WI38 (cell line): ENCODE results near the gene NFIC.
"Not testable (repeated sequence)": the region's sequence is repeated elsewhere in the genome, so short reads cannot be mapped to it uniquely, and the experiment has no call there.

Experiments
- H3K4me3 ChIP-seq: 2 replicates; pipeline ENCODE4 v1.5.1; 2011; ENCODE audit warnings: low read depth, mild to moderate bottlenecking, control low read depth, low read length
- CTCF ChIP-seq: IDR thresholded peaks from 2 replicates; pipeline ENCODE4 v1.5.1; 2012; ENCODE audit warnings: low read depth, mild to moderate bottlenecking, control low read depth, low read length

Gene NFIC

GRCh38 chr19:3420909-3421619, 54.7 kb downstream of the NFIC start:
- H3K4me3 ChIP-seq, result no peak overlapping the region
- no peak for TF ChIP-seq CTCF

GRCh38 chr19:3421656-3422055, 55.3 kb downstream of the NFIC start:
- not testable (repeated sequence) for H3K4me3 ChIP-seq

- no peak for TF ChIP-seq CTCF
- H3K4me3 ChIP-seq, result no peak overlapping the region
Measured at GRCh38 chr19:3423183-3423829, 56.9 kb downstream of the NFIC start.

- TF ChIP-seq CTCF, result no peak
- H3K4me3 ChIP-seq, result no peak overlapping the region
Measured at GRCh38 chr19:3426433-3426832, 60.0 kb downstream of the NFIC start.

GRCh38 chr19:3430366-3430680, 63.9 kb downstream of the NFIC start:
- H3K4me3 ChIP-seq, result not testable (repeated sequence)

GRCh38 chr19:3431760-3432397, 65.5 kb downstream of the NFIC start:
- H3K4me3 ChIP-seq, result no peak overlapping the region
- TF ChIP-seq CTCF, result no peak

GRCh38 chr19:3433313-3433712, 66.9 kb downstream of the NFIC start:
- no peak for TF ChIP-seq CTCF
- no peak overlapping the region for H3K4me3 ChIP-seq

- no peak overlapping the region for H3K4me3 ChIP-seq
- TF ChIP-seq CTCF, result no peak
Measured at GRCh38 chr19:3433805-3434540, 67.6 kb downstream of the NFIC start.
